Endodermal cell (in vitro differentiated cells): Measurements from ENCODE around the gene RAP2B. TPM values are rescaled to one million over a fixed set of nuclear protein-coding genes. Genes with fewer than 3 reads are reported as not detected.

ENCODE experiments used
- DNase-seq: peaks from one replicate; pipeline ENCODE4 v3.0.0-alpha.2; 2017
- H3K27ac ChIP-seq: 2 replicates; pipeline ENCODE4 v1.5.1; 2013; ENCODE audit warnings: mild to moderate bottlenecking, low read depth, low read length, moderate library complexity
- H3K27me3 ChIP-seq: 2 replicates; pipeline ENCODE4 v1.6.1; 2013; ENCODE audit warnings: mild to moderate bottlenecking, low read length, moderate library complexity; ENCODE audit not compliant: insufficient read depth, control insufficient read depth, poor library complexity, severe bottlenecking
- H3K36me3 ChIP-seq: 2 replicates; pipeline ENCODE4 v1.7.0; 2013; ENCODE audit warnings: mild to moderate bottlenecking, low read length, moderate library complexity; ENCODE audit not compliant: control insufficient read depth, insufficient read depth
- H3K4me1 ChIP-seq: one replicate; pipeline ENCODE4 v1.7.0; 2013; ENCODE audit warnings: low read length; ENCODE audit not compliant: control insufficient read depth, insufficient read depth
- H3K4me3 ChIP-seq: 2 replicates; pipeline ENCODE4 v1.5.1; 2013; ENCODE audit warnings: mild to moderate bottlenecking, low read length, moderate library complexity
- H3K9ac ChIP-seq: 2 replicates; pipeline ENCODE4 v1.6.1; 2013; ENCODE audit warnings: mild to moderate bottlenecking, low read length, moderate library complexity; ENCODE audit not compliant: poor library complexity, severe bottlenecking; ENCODE audit errors: extremely low read depth
- H3K9me3 ChIP-seq: 2 replicates; pipeline ENCODE4 v1.6.1; 2013; ENCODE audit warnings: mild to moderate bottlenecking, low read length, moderate library complexity; ENCODE audit not compliant: control insufficient read depth
- H3K27ac Mint-ChIP-seq: 2 replicates; pipeline ENCODE4 v1.8.0; 2020; ENCODE audit warnings: mixed read lengths
- H3K27me3 Mint-ChIP-seq: 2 replicates; pipeline ENCODE4 v1.8.0; 2021; ENCODE audit warnings: mild to moderate bottlenecking, mixed read lengths; ENCODE audit not compliant: insufficient read depth
- H3K36me3 Mint-ChIP-seq: 2 replicates; pipeline ENCODE4 v1.8.0; 2020; ENCODE audit warnings: low read depth, mixed read lengths
- H3K4me1 Mint-ChIP-seq: 2 replicates; pipeline ENCODE4 v1.8.0; 2020; ENCODE audit warnings: mixed read lengths
- H3K4me3 Mint-ChIP-seq: 2 replicates; pipeline ENCODE4 v1.8.0; 2020; ENCODE audit warnings: mild to moderate bottlenecking, moderate library complexity, mixed read lengths
- H3K9me3 Mint-ChIP-seq: 2 replicates; pipeline ENCODE4 v1.8.0; 2020; ENCODE audit warnings: mild to moderate bottlenecking, mixed read lengths
- whole genome bisulfite sequencing, 2 experiments: methylation state at CpG; one replicate each; pipeline versions ENCODE4 v1.1.5 to v1.1.7; 2013; ENCODE audit warnings: missing lambda C conversion rate in 2 of 2, mixed read lengths in 1 of 2; ENCODE audit not compliant: insufficient coverage in 1 of 2, insufficient read length in 1 of 2; 5-methylcytosine and 5-hydroxymethylcytosine counted together
- total RNA-seq, 2 donors: library from RNA; stranded (reverse); fragmentation: NEBNext Ultra II Directional in 1 of 2; extraction: Animal tissue kit (Norgen Biotek cat#: 25700) in 1 of 2; gene quantifications; 2 replicates in 1 of 2; 3 replicates in 1 of 2; pipeline ENCODE4 v1.2.1, GENCODE V29; 2021
- TF ChIP-seq, protein P1 (sequence below): fragments of 200-600 bp; sonication (generic); conservative IDR thresholded peaks from 2 replicates; pipeline ENCODE4 v1.5.0; 2021; ENCODE audit warnings: antibody characterized with exemption, mild to moderate bottlenecking

Gene RAP2B
- total RNA-seq, 2 donors from 2014 or later: 24.7 to 27.3 TPM

GRCh38 chr3:153166796-153167195 lies 4.8 kb downstream of the RAP2B start:
- Histone ChIP-seq H3K36me3 (peaks cover 26% of the 10 kb centered on the region), H3K9me3 (no peaks in the 10 kb centered on the region), H3K27ac (no peak overlapping the region), H3K4me1 (no peaks in the 10 kb centered on the region), H3K4me3 (peak overlapping the region; percentile 95), H3K27me3 (no peaks in the 10 kb centered on the region), H3K9ac (no peak overlapping the region)
- Mint-ChIP-seq H3K4me1 (peaks cover 25% of the 10 kb centered on the region), H3K27ac (no peak overlapping the region), H3K27me3 (no peaks in the 10 kb centered on the region), H3K36me3 (peaks cover 26% of the 10 kb centered on the region), H3K4me3 (peak overlapping the region; percentile 99), H3K9me3 (no peaks in the 10 kb centered on the region)
- TF ChIP-seq, protein P1, sequence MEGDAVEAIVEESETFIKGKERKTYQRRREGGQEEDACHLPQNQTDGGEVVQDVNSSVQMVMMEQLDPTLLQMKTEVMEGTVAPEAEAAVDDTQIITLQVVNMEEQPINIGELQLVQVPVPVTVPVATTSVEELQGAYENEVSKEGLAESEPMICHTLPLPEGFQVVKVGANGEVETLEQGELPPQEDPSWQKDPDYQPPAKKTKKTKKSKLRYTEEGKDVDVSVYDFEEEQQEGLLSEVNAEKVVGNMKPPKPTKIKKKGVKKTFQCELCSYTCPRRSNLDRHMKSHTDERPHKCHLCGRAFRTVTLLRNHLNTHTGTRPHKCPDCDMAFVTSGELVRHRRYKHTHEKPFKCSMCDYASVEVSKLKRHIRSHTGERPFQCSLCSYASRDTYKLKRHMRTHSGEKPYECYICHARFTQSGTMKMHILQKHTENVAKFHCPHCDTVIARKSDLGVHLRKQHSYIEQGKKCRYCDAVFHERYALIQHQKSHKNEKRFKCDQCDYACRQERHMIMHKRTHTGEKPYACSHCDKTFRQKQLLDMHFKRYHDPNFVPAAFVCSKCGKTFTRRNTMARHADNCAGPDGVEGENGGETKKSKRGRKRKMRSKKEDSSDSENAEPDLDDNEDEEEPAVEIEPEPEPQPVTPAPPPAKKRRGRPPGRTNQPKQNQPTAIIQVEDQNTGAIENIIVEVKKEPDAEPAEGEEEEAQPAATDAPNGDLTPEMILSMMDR: no peak
- DNase-seq: no peak
- 88 to 100% methylated on average over 2 of the region's 2 CpGs for WGBS, 2 experiments

GRCh38 chr3:153169793-153170383 lies 7.9 kb downstream of the RAP2B start:
- H3K27me3 ChIP-seq: no peaks in the 10 kb centered on the region
- no peak overlapping the region for H3K9ac ChIP-seq
- H3K4me3 ChIP-seq: no peak overlapping the region
- Mint-ChIP-seq H3K27me3 (no peaks in the 10 kb centered on the region), H3K9me3 (no peaks in the 10 kb centered on the region), H3K4me3 (no peak overlapping the region), H3K4me1 (peaks cover 27% of the 10 kb centered on the region), H3K27ac (no peak overlapping the region), H3K36me3 (peaks cover 18% of the 10 kb centered on the region)
- H3K9me3 ChIP-seq: no peaks in the 10 kb centered on the region
- WGBS, 2 experiments: 95% methylated on average over 2 of the region's 2 CpGs; no CpG with 5 or more reads in 1 of the 2 experiments
- peaks cover 24% of the 10 kb centered on the region for H3K36me3 ChIP-seq
- TF ChIP-seq, protein P1: no peak
- H3K4me1 ChIP-seq: no peaks in the 10 kb centered on the region
- H3K27ac ChIP-seq: no peak overlapping the region
- DNase-seq: no peak

- Mint-ChIP-seq H3K4me1 (peaks cover 14% of the 10 kb centered on the region), H3K27me3 (no peaks in the 10 kb centered on the region), H3K9me3 (peaks cover 9% of the 10 kb centered on the region), H3K36me3 (peaks cover 22% of the 10 kb centered on the region), H3K4me3 (no peak overlapping the region), H3K27ac (no peak overlapping the region)
- Histone ChIP-seq H3K36me3 (peaks cover 21% of the 10 kb centered on the region), H3K27ac (no peak overlapping the region), H3K4me1 (no peaks in the 10 kb centered on the region), H3K9ac (no peak overlapping the region), H3K4me3 (no peak overlapping the region), H3K9me3 (peaks cover 12% of the 10 kb centered on the region), H3K27me3 (no peaks in the 10 kb centered on the region)
- DNase-seq: no peak
- TF ChIP-seq, protein P1: no peak
- 85% methylated on average over 2 of the region's 2 CpGs; no CpG with 5 or more reads in 1 of the 2 experiments for WGBS, 2 experiments
These were observed 9.2 kb downstream of the RAP2B start for GRCh38 chr3:153171256-153171655.
